Astrocyte (in vitro differentiated cells and primary cell): ENCODE data around the gene RASA2.

Experiments
- EZH2 ChIP-seq: IDR thresholded peaks from 2 replicates; pipeline ENCODE4 v1.6.1; 2012; ENCODE audit warnings: mild to moderate bottlenecking, low read length, inconsistent platforms; ENCODE audit not compliant: insufficient read depth
- TF ChIP-seq, protein P1 (sequence below): IDR thresholded peaks from 2 replicates; pipeline ENCODE4 v1.5.1; 2011; ENCODE audit warnings: low read depth, mild to moderate bottlenecking, inconsistent platforms, low read length, moderate library complexity; ENCODE audit not compliant: insufficient read depth

DNA sequence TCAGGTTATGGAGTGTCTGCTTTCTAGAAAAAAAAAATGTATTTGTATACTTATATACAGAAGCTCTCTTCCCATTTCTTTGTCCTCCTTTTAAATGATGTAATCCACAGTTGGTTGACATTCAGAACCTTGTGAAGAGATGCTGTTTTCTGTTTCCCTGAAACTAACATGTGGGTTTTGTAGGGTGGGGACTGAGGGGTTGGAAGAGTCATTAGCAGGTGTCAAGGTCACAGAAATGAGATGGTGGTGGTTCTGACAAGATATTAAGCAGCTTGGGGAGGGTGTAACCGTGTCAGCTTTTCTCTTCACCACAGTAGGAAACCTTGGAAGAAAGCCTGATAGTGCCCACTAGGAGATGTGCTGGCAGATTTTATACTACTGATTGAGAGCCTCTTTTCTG is 2.4 kb downstream of the RASA2 start:
- TF ChIP-seq, protein P1, sequence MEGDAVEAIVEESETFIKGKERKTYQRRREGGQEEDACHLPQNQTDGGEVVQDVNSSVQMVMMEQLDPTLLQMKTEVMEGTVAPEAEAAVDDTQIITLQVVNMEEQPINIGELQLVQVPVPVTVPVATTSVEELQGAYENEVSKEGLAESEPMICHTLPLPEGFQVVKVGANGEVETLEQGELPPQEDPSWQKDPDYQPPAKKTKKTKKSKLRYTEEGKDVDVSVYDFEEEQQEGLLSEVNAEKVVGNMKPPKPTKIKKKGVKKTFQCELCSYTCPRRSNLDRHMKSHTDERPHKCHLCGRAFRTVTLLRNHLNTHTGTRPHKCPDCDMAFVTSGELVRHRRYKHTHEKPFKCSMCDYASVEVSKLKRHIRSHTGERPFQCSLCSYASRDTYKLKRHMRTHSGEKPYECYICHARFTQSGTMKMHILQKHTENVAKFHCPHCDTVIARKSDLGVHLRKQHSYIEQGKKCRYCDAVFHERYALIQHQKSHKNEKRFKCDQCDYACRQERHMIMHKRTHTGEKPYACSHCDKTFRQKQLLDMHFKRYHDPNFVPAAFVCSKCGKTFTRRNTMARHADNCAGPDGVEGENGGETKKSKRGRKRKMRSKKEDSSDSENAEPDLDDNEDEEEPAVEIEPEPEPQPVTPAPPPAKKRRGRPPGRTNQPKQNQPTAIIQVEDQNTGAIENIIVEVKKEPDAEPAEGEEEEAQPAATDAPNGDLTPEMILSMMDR = no peak
- no peak for TF ChIP-seq EZH2
